GM18861 (cell line): Measurements from ENCODE around the gene TCF7.

ENCODE experiments used
- ATAC-seq: cut with Tn5 transposase; IDR thresholded peaks from one replicate; pipeline ENCODE4 v1.9.1; 2021; ENCODE audit not compliant: unreplicated experiment

TCF7 gene

DNA sequence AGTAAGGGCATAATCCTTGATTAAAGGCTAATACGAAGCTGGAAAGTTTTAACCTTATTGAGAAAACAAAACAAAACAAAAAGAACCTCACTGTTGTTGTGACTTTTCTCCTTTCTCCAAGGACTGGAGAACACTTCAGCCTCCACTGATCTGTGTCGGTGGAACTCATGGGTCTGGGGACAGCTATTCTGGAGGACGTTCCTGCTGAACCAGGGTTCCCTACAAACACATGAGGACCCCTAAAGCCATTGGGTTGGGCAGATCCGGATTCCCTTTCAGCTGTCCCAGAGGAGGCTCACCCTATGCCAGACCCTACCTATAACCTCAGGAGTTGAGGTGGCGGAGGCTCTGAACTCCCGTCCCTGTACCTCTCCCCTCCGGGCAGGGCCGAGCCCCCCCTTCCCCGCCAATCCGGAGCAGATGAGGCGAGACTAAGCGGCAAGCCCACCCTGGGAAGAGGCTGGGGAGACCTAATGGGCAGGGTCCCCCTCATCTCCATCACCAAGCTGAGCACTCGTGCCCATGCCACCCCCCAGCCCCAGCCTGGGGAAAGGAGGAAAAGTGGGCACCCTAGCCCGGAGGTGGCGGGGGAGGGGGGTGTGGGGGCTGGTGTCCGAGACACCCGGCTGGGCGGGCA, 1.6 kb upstream of the TCF7 start:
- ATAC-seq = no peak

DNA sequence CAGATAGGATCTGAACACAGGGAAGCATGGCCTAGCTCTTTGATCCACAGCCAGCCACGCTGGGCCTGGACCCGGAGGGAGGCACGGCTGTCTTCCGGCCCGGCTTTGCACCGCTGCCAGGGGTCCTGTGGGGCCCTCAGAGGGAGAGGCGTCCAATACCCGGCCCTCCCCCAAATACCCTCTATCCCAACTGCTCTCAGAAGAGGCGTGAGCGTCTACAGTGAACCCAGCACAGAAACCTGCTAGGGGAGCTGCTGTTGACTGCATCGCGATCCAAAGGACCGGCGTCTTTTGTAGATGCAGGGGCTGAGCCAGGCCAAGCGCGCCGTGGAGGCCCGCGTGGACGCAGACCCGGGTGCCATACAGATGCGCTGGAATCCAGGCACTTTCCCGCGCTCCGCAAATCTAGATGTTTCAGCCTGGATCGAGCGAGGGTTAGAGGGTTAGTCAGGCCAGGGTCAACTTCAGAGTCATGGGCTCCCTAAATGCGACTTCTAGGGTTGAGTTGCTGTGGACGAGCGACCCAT, 1.1 kb upstream of the TCF7 start:
- no peak for ATAC-seq

DNA sequence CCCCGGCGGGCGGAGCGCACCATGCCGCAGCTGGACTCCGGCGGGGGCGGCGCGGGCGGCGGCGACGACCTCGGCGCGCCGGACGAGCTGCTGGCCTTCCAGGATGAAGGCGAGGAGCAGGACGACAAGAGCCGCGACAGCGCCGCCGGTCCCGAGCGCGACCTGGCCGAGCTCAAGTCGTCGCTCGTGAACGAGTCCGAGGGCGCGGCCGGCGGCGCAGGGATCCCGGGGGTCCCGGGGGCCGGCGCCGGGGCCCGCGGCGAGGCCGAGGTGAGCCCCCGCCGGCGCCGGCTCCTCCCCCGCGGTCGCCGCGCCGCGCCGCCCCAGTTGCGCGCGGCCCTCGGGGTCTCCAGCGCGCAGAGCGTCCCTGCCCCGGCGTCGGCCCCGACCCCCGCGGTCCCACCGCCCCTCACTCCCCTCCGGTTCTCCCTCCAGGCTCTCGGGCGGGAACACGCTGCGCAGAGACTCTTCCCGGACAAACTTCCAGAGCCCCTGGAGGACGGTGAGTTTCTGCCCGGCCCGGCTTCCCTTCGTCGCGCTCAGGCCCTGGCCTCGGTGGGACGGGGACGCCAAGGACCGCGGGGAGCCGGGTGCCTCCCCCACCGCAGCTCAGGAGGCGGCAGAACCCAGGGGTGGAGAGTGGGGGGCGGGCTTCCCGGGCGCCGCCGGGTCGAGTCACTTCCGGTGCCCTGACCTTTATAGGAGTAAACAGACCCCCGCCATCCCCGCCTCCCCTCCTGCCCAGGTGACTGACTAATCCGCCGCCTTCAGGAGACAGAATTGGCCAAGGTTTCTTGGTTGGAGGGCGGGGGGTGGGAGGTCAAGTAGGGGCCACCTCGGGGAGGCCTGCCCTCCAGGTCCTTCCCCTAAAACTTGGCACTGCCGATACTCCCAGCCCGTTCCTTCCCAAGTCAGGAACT, 665 bp downstream of the TCF7 start:
- ATAC-seq = no peak

DNA sequence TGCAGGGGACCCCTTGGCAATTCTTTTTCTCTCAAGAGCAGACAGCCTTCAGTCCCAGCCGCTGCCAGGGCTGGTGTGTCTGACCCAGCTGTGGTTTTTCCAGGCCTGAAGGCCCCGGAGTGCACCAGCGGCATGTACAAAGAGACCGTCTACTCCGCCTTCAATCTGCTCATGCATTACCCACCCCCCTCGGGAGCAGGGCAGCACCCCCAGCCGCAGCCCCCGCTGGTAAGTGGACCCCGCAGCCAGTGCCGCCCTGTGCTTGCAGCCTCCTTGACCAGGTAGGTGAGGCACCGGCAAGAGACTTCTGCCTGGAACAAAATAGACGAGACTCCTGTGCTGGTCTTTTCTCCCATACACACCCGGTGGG, 1.3 kb downstream of the TCF7 start:
- no peak for ATAC-seq

DNA sequence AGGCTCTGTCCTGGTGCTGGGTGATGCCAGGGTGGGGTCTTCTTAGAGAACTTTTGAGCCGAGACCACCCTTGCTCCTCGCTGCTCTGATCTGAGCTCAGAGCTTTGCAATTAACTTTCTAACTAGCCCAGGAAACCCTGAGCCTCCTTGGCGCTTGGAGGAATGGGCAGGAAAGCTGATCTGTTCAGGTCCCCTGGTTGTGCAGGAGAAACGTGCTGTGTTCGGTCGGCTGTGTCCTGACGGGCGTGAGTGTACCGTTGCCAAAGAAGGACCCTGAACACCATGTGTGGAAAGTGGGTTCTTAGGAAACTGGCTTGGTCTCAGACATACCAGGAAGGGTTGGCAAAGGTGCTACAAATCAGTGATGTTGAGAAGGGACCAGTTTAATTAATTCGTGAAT, 1.8 kb downstream of the TCF7 start:
- ATAC-seq = no peak

DNA sequence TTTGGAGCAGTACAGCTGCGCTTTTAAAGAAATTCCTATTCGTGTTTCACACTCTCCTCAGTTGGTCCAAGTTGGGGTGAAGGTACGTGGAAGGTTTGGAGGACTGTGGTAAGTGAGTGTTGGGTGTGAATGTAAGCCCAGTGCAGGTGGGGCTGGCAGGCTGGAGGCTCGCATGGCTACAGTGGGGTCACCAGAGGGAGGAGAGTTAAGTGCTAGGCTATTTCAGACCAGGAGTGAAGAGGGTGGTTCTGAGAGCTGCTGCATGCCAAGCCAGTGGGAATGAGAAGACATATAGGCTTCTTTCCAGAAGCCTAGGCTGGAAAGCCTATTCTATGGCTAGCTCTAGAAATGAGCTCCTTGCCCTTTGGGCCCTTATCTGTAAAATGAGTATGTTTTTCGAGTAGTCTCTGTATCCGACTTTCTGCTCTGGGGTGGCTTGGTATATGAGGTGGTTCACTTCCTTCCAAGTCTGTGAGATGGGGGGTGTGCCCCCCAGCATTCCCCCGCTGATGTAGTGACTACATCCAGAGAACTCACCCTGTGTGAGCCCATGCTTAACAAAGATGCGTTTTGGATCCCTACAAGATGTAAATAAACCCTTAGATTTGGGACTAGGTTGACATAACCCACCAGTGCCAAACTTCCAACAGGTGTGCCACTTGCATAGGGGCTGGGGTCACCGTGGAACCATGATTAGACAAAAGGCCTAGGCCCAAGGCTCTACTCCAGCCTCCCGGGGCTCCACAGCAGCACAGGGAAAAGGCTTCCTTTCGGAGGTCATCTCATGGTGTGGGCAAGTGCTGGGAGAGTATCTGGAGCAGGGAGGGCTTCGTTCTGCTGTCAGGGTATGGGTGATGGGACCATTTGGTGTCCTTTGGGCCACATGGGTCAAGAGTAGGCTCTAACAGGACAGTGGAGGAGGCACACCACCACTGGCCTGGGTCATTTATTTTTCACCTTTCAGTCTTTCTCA, 2.6 kb downstream of the TCF7 start:
- no peak for ATAC-seq

DNA sequence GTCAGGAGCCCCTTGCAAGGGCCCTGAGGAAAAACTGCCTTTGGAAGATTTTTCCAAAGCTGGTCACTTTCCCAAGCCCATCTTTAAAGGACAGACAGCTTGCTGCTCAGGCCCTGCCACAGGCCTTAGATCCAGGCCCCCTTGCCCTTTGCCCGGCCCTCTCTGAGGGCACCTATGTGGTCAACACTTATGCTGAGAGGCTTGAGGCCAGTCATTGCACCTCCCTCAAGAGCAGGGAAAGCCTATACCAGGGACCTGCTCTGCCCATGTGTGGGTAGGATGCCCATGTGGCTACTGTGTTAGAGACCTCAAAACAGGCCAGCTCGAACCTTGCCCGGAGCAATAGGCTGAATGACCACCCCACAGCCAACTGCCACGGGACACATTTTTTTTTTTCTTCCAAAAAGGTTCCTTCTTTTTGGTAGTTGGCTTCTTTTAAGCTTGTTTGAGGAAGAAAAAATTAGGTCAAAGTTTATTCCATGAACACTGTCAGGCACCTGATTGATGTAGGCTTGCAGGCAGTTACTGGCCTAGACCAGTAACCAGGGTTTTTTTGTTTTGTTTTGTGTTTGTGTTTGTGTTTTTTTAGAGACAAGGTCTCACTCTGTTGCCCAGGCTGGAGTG, 3.8 kb downstream of the TCF7 start:
- no peak for ATAC-seq

DNA sequence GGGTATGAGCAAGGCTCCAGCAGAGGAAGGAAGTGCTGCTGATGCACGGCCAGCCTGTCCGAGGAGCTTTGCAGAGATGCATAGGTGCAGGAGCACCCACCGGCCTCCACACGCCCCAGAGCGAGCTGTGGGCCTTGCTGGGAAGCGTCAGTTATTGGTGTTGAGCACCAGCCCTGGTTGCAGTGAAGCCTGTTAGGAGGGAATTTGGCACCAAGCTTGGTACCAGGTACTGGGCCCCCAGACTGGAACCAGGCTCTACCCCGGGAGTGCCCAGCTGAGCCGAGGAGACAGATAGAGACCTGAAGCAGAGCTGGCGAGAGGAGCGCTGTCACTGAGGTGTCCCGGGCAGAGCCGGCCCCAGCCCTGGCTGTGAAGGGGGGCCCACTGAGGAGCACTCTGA, 5.2 kb downstream of the TCF7 start:
- ATAC-seq = no peak

DNA sequence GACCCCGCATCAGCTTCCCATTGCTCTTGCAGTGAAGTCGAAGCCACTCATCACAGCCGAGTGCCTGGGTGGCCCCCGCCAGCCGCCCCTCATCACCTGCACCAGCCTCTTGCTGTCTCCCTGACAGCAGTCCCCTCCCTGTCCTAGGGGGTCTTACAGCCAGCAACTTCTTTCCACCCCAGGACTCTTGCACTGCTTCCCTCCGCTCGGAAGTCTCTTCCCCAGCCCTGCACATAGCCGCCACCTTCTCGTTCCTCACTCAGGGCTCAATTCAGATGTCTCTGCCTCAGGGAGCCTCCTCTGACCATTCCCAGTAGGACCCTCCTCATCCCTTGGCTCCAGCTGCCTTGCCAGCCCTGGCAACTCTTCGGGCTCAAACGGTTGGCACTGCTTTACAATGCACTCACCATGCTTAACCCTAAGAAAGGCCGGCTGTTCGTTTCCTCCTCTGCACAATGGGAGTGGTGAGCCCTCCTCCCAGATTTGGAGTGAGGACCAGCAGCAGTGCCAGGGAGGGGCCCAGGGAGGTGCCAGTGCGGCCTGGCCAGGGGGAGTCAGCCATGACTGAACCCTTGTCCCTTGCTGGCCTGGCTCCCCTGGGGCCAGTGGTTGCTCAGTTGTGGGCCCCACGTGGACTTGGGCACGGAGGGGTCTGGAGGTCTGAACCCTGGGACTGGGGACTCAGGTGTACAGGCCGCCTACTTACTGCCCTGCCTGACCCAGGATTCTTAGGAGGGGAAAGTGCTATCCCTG, 6.1 kb downstream of the TCF7 start:
- ATAC-seq = no peak

DNA sequence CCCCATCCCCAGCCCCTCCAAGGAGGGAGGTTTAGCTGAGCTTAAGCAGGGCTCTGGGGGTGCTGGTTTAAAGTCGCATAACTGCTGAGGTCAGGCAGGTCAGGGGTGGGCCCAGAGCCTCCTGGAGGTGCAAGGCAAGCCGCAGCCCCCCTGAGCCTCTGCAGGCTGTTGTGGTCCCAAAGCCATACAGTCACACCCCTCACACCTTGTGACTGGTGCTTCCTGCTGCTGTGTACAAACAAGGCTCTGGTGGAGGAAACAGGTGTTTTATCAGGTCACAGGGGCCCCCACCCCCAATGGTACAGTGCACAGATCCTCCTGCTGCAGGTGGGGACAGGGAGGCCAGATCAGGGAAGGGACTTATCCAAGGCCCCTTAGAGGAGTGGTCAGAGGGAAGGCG, 8.0 kb downstream of the TCF7 start:
- no peak for ATAC-seq

DNA sequence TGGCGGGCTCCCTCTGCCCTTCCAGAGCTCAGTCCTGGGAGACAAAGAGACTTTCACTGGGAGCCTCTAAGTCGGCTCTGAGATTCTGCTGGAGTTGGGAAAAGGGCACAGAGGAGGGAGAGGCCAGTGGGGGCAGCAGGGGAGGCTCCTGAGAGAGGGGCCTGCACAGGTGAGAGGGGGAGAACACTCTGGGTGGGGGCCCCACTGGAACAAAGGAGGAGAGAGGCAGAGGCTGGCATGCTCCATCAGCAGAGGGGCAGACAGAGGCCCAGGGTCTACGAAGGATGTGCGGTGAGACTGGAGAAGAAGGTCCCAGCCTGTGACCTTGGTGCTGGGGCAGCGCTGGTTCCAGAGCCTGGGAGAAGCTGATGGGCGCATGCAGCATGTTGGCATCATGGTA, 8.9 kb downstream of the TCF7 start:
- no peak for ATAC-seq

DNA sequence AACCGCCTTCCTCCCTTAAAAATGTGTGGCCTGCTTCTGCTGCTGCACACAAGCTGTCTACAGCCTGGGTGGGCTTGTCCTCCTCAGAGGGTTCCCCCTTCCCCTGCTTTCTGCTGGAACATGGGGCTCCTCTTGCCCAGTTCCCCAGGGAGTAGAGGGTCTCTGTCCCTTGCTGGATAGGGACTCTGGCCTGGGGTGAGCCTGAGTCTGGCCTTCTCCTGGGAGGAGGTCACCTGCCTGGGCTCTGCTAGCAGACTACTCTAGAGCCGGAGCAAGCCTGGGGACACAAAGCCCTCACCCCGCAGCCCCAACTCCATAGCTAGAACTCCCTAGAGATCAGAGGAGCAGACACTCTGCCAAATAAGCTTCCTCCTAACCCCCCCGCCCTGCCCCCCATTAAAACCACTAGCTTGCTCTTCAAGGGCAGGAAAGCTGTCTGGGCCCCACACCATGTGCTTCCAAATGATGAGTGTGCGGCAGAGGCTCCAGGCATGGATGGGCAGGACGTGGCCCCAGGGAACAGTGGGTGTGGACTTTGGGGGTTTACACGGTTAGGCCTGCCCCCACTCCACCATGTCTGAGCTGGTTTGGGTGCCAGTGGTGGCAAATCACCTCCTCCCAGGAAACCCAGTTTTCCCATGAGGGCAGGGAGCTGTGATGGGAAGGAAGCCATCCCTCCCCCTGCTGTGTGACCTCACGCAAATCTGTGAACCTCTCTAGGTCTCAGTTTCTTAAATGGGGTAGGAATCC, 10.0 kb downstream of the TCF7 start:
- ATAC-seq = no peak

DNA sequence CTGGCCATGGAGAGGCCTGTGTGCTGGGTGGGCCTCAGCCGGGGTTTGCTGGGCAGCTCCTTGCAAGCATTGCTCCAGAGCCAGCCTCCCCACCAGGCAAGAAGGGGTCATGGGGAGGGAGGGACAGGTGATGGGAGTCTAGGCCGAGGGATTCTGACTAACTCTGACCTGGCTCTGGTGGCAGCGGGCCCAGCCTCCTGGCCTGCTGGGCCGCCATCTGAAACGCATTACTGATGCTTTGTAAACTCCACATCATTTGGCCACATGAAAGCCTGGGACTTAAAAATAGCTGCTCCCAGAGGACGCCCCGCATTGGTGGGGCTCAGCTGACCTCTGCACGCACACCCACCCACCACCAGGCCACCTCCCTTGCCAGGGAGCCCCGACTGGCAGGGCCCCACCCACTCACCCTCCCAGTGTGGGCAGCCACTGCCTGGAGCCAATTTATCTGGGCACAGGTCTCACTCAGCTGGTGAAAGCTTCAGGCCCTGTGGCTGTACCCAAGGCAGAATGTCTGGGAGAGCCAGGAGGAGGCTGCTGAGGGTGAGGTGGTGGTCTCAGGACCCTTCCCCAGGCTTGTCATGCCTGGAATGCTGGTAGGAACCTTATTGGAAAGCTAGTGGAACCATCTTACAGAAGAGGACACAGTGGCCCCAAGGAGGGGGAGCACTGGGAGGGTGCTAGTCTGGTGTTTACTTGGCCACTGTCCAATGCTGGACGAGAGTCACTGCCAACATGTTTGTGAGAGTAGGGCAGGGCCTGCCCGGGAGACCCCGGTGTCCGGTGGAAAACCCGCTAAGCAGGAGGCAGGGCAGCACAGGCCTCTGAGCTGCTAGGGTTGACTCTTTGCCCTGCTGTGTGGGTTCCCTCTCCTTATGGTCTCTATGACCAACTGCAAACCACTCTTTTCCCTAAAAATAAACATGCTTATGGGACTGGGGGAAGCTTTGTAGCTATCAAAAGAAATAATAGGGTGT, 10.8 kb downstream of the TCF7 start:
- ATAC-seq = no peak

DNA sequence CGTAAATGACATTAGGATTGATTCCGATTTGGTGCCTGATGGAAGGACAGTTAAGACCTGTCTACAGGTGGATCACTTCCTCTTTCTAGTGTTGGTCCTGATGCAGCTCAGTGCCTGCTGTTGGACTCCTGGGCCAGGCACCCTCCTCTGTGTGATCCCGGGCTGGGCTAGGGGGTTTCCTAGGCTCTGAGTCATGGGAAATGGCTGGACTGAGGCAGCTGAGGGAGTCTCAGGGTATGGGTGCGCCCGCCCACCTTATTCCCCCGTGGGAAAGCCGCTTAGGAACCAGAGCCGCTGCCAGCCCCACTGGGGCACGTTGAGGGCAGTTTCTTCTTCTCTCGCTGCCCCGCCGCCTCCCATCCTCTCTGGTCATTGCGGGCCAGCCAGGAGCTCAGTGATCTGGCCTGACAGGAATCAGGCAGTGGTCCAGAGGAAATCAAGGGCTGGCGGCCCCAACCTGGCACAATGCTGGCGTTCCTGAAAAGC, 12.9 kb downstream of the TCF7 start:
- ATAC-seq = peak; percentile 53

DNA sequence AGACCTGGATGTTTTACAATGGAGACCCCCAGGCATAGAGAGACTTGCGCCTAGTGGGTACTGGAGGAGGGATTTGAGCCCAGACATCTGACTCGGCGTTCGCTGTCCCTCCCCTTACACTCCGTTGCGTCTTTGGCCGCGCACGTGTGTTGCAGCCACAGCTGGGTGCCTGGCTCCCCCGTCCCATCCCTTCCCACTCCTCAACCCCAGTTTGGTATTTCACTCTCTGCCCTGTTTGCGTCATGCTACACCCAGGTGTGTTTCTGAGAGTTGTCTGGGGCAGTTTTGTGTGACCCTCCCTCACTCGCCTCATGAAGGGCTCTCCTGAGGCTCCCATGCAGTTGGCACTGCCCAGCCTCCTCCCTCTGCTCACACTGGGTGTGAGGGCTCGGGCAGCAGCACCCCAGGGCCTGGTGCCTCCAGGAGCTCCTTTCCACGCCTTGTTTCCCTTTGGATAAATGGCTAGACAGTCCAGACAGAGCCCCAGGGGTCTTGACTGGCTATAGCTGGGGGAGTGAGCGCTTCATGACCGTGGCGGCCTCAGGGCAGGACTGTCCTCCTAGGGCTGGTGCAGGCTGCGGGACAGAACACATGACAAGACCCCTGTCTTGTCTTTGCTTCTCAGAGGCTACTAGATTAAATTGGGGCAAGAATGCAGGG, 13.6 kb downstream of the TCF7 start:
- no peak for ATAC-seq

DNA sequence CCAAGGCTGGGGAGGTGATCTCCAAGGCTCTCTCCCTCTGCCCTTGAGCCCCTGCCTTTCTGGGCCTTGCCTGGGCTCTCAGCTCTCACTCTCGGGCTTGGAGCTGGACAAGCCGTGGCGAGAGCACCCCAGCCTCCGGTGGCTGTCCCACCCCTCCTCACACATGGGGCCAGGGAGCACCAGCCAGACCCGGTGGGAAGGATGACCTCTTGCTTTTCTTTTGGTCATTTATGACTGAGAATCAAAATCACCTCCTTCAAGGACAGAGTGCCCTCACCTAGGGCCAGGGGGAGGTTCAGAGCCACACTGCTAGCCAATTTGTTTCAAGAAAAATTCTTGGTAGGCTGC, 14.1 kb downstream of the TCF7 start:
- no peak for ATAC-seq

DNA sequence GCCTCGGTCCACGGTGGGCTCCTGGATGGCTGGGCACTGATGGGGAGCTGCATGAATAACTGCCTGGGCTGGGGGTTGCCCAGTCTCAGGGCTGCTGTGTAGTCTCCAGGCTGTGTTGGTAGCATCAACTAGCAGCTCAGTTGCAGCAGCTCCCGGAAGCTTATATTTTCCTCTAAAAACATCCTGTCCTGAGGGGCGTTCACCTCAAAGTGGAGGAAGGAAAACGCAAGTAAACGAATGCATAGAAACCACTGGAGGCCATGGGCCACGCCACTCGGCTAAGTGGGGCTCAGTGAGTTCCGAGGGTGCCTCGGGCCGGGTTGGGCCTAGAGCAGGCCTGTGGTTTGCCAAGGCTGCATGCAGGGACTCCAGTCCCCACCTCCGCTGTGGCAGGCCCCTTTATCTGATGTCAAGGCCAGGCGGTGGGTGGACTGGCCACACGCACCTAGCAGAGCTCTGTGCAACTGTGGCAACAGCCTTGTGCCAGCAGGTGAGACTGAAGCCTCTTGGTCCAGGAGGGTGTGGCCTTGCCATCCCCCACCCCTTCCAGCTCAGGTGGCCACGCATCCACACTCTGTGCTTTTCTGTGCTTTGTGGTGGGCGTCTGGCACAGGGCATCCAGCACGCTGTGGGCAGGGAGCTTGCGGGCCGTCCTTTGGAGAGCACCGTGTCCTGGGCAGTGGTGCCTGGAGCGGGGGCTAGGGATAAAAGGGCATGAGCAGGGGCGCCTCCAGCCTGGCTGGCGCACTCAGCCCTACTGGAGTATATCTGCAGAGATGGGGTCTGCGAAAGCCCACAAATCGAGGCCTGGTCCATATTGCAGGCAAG, 15.1 kb downstream of the TCF7 start:
- ATAC-seq = no peak
